ENCODE results near the gene USHBP1.

Gene USHBP1

GRCh38 chr19:17240062-17240752 is 24.3 kb downstream of the USHBP1 start:
- DNase-seq (ENCODE audit: low read depth in 2 of 2): no peak

GRCh38 chr19:17237747-17238706 is 26.5 kb downstream of the USHBP1 start:
- DNase-seq (ENCODE audit: low read depth in 2 of 2): no peak

GRCh38 chr19:17236811-17237543 is 27.6 kb downstream of the USHBP1 start:
- DNase-seq (ENCODE audit: low read depth in 2 of 2): no peak

GRCh38 chr19:17235971-17236777 is 28.4 kb downstream of the USHBP1 start:
- DNase-seq (ENCODE audit: low read depth in 2 of 2): no peak

- DNase-seq (ENCODE audit: low read depth in 2 of 2): peak; percentile 58 to 63
Observed at GRCh38 chr19:17235300-17235970, 29.1 kb downstream of the USHBP1 start.

- peak; percentile 40 to 54 for DNase-seq (ENCODE audit: low read depth in 2 of 2)
Observed at GRCh38 chr19:17234911-17235299, 29.6 kb downstream of the USHBP1 start.

- DNase-seq (ENCODE audit: low read depth in 2 of 2): no peak
Observed at GRCh38 chr19:17232258-17232657, 32.3 kb downstream of the USHBP1 start.

GRCh38 chr19:17229890-17230289 is 34.7 kb downstream of the USHBP1 start:
- no peak for DNase-seq (ENCODE audit: low read depth in 2 of 2)

GRCh38 chr19:17227798-17228367 is 36.7 kb downstream of the USHBP1 start:
- DNase-seq (ENCODE audit: low read depth in 2 of 2): no peak

GRCh38 chr19:17226002-17226933 is 38.3 kb downstream of the USHBP1 start, which contains the start of gene OCEL1:
OCEL1 (plus strand) TSS chr19:17226226; CDS start chr19:17226248, 22 bp downstream.
- DNase-seq (ENCODE audit: low read depth in 2 of 2): peak; percentile 94 to 96

- DNase-seq (ENCODE audit: low read depth in 2 of 2): no peak
Observed at GRCh38 chr19:17225053-17225452, 39.5 kb downstream of the USHBP1 start.

- no peak for DNase-seq (ENCODE audit: low read depth in 2 of 2)
Observed at GRCh38 chr19:17220207-17220758, 44.3 kb downstream of the USHBP1 start.

- no peak for DNase-seq (ENCODE audit: low read depth in 2 of 2)
Observed at GRCh38 chr19:17219286-17219685, 45.3 kb downstream of the USHBP1 start.

- DNase-seq (ENCODE audit: low read depth in 2 of 2): no peak
Observed at GRCh38 chr19:17216058-17216670, 48.4 kb downstream of the USHBP1 start.

GRCh38 chr19:17215127-17215971 is 49.2 kb downstream of the USHBP1 start, which contains the start of gene USE1:
USE1 (plus strand) TSS chr19:17215357; CDS start chr19:17215406, 49 bp downstream.
- DNase-seq (ENCODE audit: low read depth in 2 of 2): peak; percentile 76 to 77

GRCh38 chr19:17214508-17215126 is 49.9 kb downstream of the USHBP1 start:
- DNase-seq (ENCODE audit: low read depth in 2 of 2): no peak

- no peak for DNase-seq (ENCODE audit: low read depth in 2 of 2)
Observed at GRCh38 chr19:17213334-17213733, 51.2 kb downstream of the USHBP1 start.
